HepG2 (cell line): ENCODE measurements around the gene HSD3B7. TPM values are rescaled to one million over a fixed set of nuclear protein-coding genes. Genes with fewer than 3 reads are reported as not detected.

Source experiments
- GABPB1 ChIP-seq: IDR thresholded peaks from 2 replicates; pipeline ENCODE4 v1.6.1; 2016; ENCODE audit warnings: mild to moderate bottlenecking, missing genetic modification reagents, moderate library complexity, missing compliant biosample characterization
- HOXA5 ChIP-seq: sonication (generic); formaldehyde crosslinking; IDR thresholded peaks from 2 replicates; pipeline ENCODE4 v1.4.0; 2020; ENCODE audit warnings: missing genetic modification reagents
- NFYC ChIP-seq: IDR thresholded peaks from 2 replicates; pipeline ENCODE4 v1.6.1; 2016; ENCODE audit warnings: missing genetic modification reagents, missing compliant biosample characterization
- REXO4 ChIP-seq: sonication (generic); formaldehyde crosslinking; IDR thresholded peaks from 2 replicates; pipeline ENCODE4 v1.8.0; 2022; ENCODE audit warnings: missing genetic modification reagents, mild to moderate bottlenecking, borderline replicate concordance
- SNAPC2 ChIP-seq: sonication (generic); formaldehyde crosslinking; IDR thresholded peaks from 2 replicates; pipeline ENCODE4 v1.8.1; 2022; ENCODE audit warnings: mild to moderate bottlenecking, missing genetic modification reagents
- ZBED4 ChIP-seq: sonication (generic); formaldehyde crosslinking; IDR thresholded peaks from 2 replicates; pipeline ENCODE4 v1.4.0; 2020; ENCODE audit warnings: missing genetic modification reagents, borderline replicate concordance
- ZBTB42 ChIP-seq: sonication (generic); formaldehyde crosslinking; IDR thresholded peaks from 2 replicates; pipeline ENCODE4 v1.5.0; 2020; ENCODE audit warnings: mild to moderate bottlenecking, missing genetic modification reagents
- ZBTB46 ChIP-seq: sonication (generic); formaldehyde crosslinking; IDR thresholded peaks from 2 replicates; pipeline ENCODE4 v1.4.0; 2020; ENCODE audit warnings: mild to moderate bottlenecking, missing genetic modification reagents, borderline replicate concordance
- ZNF263 ChIP-seq: sonication (generic); formaldehyde crosslinking; IDR thresholded peaks from 2 replicates; pipeline ENCODE4 v1.4.0; 2020; ENCODE audit warnings: missing genetic modification reagents
- ZNF354B ChIP-seq: sonication (generic); formaldehyde crosslinking; IDR thresholded peaks from 2 replicates; pipeline ENCODE4 v1.8.0; 2022; ENCODE audit warnings: mild to moderate bottlenecking, missing genetic modification reagents
- ZNF441 ChIP-seq: sonication (generic); formaldehyde crosslinking; IDR thresholded peaks from 2 replicates; pipeline ENCODE4 v1.7.0; 2021; ENCODE audit warnings: missing genetic modification reagents, borderline replicate concordance
- ZNF510 ChIP-seq: sonication (generic); formaldehyde crosslinking; IDR thresholded peaks from 2 replicates; pipeline ENCODE4 v1.4.0; 2020; ENCODE audit warnings: low read depth, mild to moderate bottlenecking, missing genetic modification reagents
- ZNF773 ChIP-seq: sonication (generic); formaldehyde crosslinking; IDR thresholded peaks from 2 replicates; pipeline ENCODE4 v1.4.0; 2020; ENCODE audit warnings: missing genetic modification reagents, borderline replicate concordance
- ZSCAN21 ChIP-seq: sonication (generic); formaldehyde crosslinking; IDR thresholded peaks from 2 replicates; pipeline ENCODE4 v1.8.0; 2022; ENCODE audit warnings: mild to moderate bottlenecking, missing genetic modification reagents, moderate library complexity, borderline replicate concordance
- polyA plus RNA-seq, 8 experiments: library from polyadenylated mRNA; depleted of rRNA in 3 of 8; stranded (reverse) in 7 of 8; unstranded in 1 of 8; fragments of >200 nt; fragmentation: Illumina TruSeq in 4 of 8; extraction: Trizol in 4 of 8; gene quantifications; 2 replicates each; pipeline versions ENCODE4 v1.2.1 to v1.2.3, GENCODE V29; 2011 to 2016; ENCODE audit warnings: low read depth in 4 of 8, missing spikeins in 1 of 8, mixed read lengths in 1 of 8; ENCODE audit not compliant: insufficient read depth in 1 of 8
- total RNA-seq, 5 experiments: library from RNA; depleted of rRNA; stranded (reverse); fragments of >200 nt; fragmentation: Illumina TruSeq; extraction: Trizol; gene quantifications; 2 replicates each; pipeline ENCODE4 v1.2.3, GENCODE V29; 2016; ENCODE audit warnings: low read depth in 1 of 5
- TF ChIP-seq, protein P1 (sequence below): sonication (generic); formaldehyde crosslinking; IDR thresholded peaks from 2 replicates; pipeline ENCODE4 v1.8.1; 2022; ENCODE audit warnings: low read depth, mild to moderate bottlenecking, missing genetic modification reagents
- TF ChIP-seq, protein P2 (sequence below): IDR thresholded peaks from 2 replicates; pipeline ENCODE4 v1.6.1; 2016; ENCODE audit warnings: low read depth, borderline replicate concordance
- TF ChIP-seq, protein P3 (sequence below): sonication (generic); formaldehyde crosslinking; IDR thresholded peaks from 2 replicates; pipeline ENCODE4 v1.5.0; 2020; ENCODE audit warnings: missing genetic modification reagents, mild to moderate bottlenecking, borderline replicate concordance

The HSD3B7 gene
- total and polyA plus RNA-seq, 2 of the 13 experiments (the other 11 are each of a cell fraction or from before 2014, with no cell fraction given) = 32.9 to 69.7 TPM

- TF ChIP-seq ZBED4 (CRISPR knock-in tag) = peak; percentile 72
- TF ChIP-seq, protein P1, sequence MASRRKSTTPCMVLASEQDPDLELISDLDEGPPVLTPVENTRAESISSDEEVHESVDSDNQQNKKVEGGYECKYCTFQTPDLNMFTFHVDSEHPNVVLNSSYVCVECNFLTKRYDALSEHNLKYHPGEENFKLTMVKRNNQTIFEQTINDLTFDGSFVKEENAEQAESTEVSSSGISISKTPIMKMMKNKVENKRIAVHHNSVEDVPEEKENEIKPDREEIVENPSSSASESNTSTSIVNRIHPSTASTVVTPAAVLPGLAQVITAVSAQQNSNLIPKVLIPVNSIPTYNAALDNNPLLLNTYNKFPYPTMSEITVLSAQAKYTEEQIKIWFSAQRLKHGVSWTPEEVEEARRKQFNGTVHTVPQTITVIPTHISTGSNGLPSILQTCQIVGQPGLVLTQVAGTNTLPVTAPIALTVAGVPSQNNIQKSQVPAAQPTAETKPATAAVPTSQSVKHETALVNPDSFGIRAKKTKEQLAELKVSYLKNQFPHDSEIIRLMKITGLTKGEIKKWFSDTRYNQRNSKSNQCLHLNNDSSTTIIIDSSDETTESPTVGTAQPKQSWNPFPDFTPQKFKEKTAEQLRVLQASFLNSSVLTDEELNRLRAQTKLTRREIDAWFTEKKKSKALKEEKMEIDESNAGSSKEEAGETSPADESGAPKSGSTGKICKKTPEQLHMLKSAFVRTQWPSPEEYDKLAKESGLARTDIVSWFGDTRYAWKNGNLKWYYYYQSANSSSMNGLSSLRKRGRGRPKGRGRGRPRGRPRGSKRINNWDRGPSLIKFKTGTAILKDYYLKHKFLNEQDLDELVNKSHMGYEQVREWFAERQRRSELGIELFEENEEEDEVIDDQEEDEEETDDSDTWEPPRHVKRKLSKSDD (CRISPR knock-in tag) = no peak; the same call in 1 of the 2 replicates
- TF ChIP-seq ZNF510 (CRISPR knock-in tag) = peak; percentile 99
- peak; percentile 66; the same call in 1 of the 2 replicates for TF ChIP-seq ZBTB42 (CRISPR knock-in tag)
- TF ChIP-seq ZNF263 (CRISPR knock-in tag) = peak; percentile 96
- TF ChIP-seq SNAPC2 (CRISPR knock-in tag) = peak; percentile 97; the same call in 1 of the 2 replicates
- TF ChIP-seq, protein P2, sequence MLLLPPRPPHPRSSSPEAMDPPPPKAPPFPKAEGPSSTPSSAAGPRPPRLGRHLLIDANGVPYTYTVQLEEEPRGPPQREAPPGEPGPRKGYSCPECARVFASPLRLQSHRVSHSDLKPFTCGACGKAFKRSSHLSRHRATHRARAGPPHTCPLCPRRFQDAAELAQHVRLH (CRISPR knock-in tag) = peak; percentile 93
- TF ChIP-seq GABPB1 (CRISPR knock-in tag) = peak; percentile 92
- TF ChIP-seq HOXA5 = peak; percentile 35; the same call in 1 of the 2 replicates
- no peak; the same call in 1 of the 2 replicates for TF ChIP-seq ZNF354B (CRISPR knock-in tag)
- TF ChIP-seq ZNF441 (CRISPR knock-in tag) = peak; percentile 57; the same call in 1 of the 2 replicates
- TF ChIP-seq REXO4 (CRISPR knock-in tag) = no peak
- TF ChIP-seq NFYC = peak; percentile 60
- TF ChIP-seq ZSCAN21 (CRISPR knock-in tag) = peak; percentile 6; the same call in 1 of the 2 replicates
- TF ChIP-seq ZNF773 (CRISPR knock-in tag) = no peak; the same call in 1 of the 2 replicates
- peak; percentile 93 for TF ChIP-seq ZBTB46 (CRISPR knock-in tag)
- TF ChIP-seq, protein P3, sequence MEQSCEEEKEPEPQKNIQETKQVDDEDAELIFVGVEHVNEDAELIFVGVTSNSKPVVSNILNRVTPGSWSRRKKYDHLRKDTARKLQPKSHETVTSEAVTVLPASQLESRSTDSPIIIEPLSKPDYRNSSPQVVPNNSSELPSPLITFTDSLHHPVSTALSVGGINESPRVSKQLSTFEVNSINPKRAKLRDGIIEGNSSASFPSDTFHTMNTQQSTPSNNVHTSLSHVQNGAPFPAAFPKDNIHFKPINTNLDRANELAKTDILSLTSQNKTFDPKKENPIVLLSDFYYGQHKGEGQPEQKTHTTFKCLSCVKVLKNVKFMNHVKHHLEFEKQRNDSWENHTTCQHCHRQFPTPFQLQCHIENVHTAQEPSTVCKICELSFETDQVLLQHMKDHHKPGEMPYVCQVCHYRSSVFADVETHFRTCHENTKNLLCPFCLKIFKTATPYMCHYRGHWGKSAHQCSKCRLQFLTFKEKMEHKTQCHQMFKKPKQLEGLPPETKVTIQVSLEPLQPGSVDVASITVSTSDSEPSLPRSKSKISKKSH (CRISPR knock-in tag) = no peak
These were observed 35.1 kb upstream of the HSD3B7 start (continued) for GRCh38 chr16:30949650-30950515.
